ENCODE data around the gene SLC17A9.

The SLC17A9 gene

GRCh38 chr20:62940875-62941274, 11.6 kb upstream of the SLC17A9 start:
- DNase-seq, result no peak

GRCh38 chr20:62941792-62942191, 10.7 kb upstream of the SLC17A9 start:
- DNase-seq, result no peak

GRCh38 chr20:62942456-62942855, 10.1 kb upstream of the SLC17A9 start:
- DNase-seq, result no peak

- DNase-seq, result no peak
Measured at GRCh38 chr20:62943396-62943795, 9.1 kb upstream of the SLC17A9 start.

GRCh38 chr20:62944184-62944583, 8.3 kb upstream of the SLC17A9 start:
- DNase-seq, result peak; percentile 2

- no peak for DNase-seq
Measured at GRCh38 chr20:62944746-62945145, 7.8 kb upstream of the SLC17A9 start.

GRCh38 chr20:62945771-62946339, 6.7 kb upstream of the SLC17A9 start:
- no peak for DNase-seq

GRCh38 chr20:62946918-62947317, 5.6 kb upstream of the SLC17A9 start:
- DNase-seq, result no peak

GRCh38 chr20:62947532-62948300, 4.8 kb upstream of the SLC17A9 start:
- DNase-seq, result no peak

- no peak for DNase-seq
Measured at GRCh38 chr20:62949153-62949821, 3.2 kb upstream of the SLC17A9 start.

- no peak for DNase-seq
Measured at GRCh38 chr20:62949962-62950361, 2.5 kb upstream of the SLC17A9 start.

- no peak for DNase-seq
Measured at GRCh38 chr20:62950741-62951140, 1.8 kb upstream of the SLC17A9 start.

GRCh38 chr20:62951143-62951895, 1.2 kb upstream of the SLC17A9 start:
- no peak for DNase-seq

- no peak for DNase-seq
Measured at GRCh38 chr20:62951896-62952372, 575 bp upstream of the SLC17A9 start.

GRCh38 chr20:62952968-62953838, 694 bp downstream of the SLC17A9 start:
- DNase-seq, result no peak

- DNase-seq, result peak; percentile 83
Measured at GRCh38 chr20:62953839-62954703, 1.6 kb downstream of the SLC17A9 start.

- no peak for DNase-seq
Measured at GRCh38 chr20:62955519-62956386, 3.2 kb downstream of the SLC17A9 start.

GRCh38 chr20:62956387-62957135, 4.1 kb downstream of the SLC17A9 start:
- DNase-seq, result no peak

Data from right hindlimb (tissue), 1 donor.